Measurements from ENCODE around the gene KATNB1. TPM values are rescaled to one million over a fixed set of nuclear protein-coding genes. Genes with fewer than 3 reads are reported as not detected.

The KATNB1 gene
- total and polyA plus RNA-seq, 8 donors: 11.7 to 20.1 (median 14.6) TPM

GRCh38 chr16:57721356-57722209 lies 14.0 kb upstream of the KATNB1 start:
- Histone ChIP-seq H3K36me3 (no peaks in the 10 kb centered on the region), H3K27me3 (no peaks in the 10 kb centered on the region), H3K27ac (no peak overlapping the region), H3K9me3 (no peaks in the 10 kb centered on the region), H3K4me1 (no peaks in the 10 kb centered on the region), H3K4me3 (no peak overlapping the region)
- no peak for ATAC-seq
- TF ChIP-seq CTCF (IDR thresholded peaks at IDR 0.05): no peak
- peak in 1 of 4 donors; percentile 49 for DNase-seq
- intact Hi-C loops (cut with DNase I): loop anchor here in 1 of 2 donors (10.0 kb wide), 1 partner anchor 147 kb away; no protein-coding TSS in a partner anchor

DNA sequence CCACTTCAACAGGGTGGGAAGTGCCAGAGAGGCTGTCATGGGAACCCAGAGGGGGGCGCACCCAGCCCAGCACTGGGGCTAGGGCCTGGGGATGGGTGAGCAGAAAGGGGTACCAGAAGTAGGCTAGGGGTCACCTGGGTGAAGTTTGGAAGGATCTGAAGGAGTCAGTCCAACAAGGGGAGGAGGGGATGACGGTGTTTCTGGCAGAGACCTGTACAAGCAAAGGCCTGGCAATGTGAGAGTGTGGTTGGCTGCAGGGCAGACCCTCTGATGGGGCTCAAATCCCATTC lies 13.4 kb upstream of the KATNB1 start:
- Histone ChIP-seq H3K36me3 (no peaks in the 10 kb centered on the region), H3K27ac (no peak overlapping the region), H3K9me3 (no peaks in the 10 kb centered on the region), H3K27me3 (no peaks in the 10 kb centered on the region), H3K4me3 (no peak overlapping the region), H3K4me1 (no peaks in the 10 kb centered on the region)
- intact Hi-C loops (cut with DNase I): loop anchor here in 1 of 2 donors (10.0 kb wide), 1 partner anchor 147 kb away; no protein-coding TSS in a partner anchor
- DNase-seq (peak in 1 of 4 donors; percentile 42), ATAC-seq (no peak)
- no peak for TF ChIP-seq CTCF (IDR thresholded peaks at IDR 0.05)

DNA sequence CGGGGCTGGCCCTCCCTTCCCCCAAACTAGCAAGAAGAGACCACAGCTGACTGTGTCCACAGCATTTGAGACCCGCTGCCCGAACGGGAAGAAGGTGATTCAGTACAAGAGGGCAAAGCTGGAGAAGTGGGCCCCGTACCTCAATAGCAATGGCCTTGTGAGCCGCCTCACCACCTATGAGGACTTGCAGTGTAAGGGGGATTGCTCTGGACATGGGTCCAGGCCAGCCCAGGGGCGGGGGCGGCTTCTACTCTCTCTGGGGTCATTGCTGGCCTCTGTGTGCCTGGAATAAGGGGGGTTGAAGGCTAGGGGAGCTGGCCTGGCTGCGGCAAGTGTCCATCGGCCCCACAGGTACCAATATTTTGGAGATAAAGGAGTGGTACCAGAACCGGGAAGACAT lies 12.9 kb upstream of the KATNB1 start:
- no peaks in the 10 kb centered on the region for H3K36me3 ChIP-seq
- H3K9me3 ChIP-seq: no peaks in the 10 kb centered on the region
- H3K27me3 ChIP-seq: no peaks in the 10 kb centered on the region
- H3K4me1 ChIP-seq: no peaks in the 10 kb centered on the region
- ATAC-seq (no peak), DNase-seq (peak in 1 of 4 donors; percentile 27)
- intact Hi-C loops (cut with DNase I): loop anchor here in 1 of 2 donors (10.0 kb wide), 1 partner anchor 148 kb away; no protein-coding TSS in a partner anchor
- TF ChIP-seq CTCF (IDR thresholded peaks at IDR 0.05): no peak
- H3K27ac ChIP-seq: no peak overlapping the region
- no peak overlapping the region for H3K4me3 ChIP-seq

GRCh38 chr16:57723170-57723569 lies 12.4 kb upstream of the KATNB1 start:
- ATAC-seq (no peak), DNase-seq (peak in 1 of 4 donors; percentile 37)
- H3K27me3 ChIP-seq: no peaks in the 10 kb centered on the region
- H3K4me1 ChIP-seq: no peaks in the 10 kb centered on the region
- H3K4me3 ChIP-seq: no peak overlapping the region
- TF ChIP-seq CTCF (IDR thresholded peaks at IDR 0.05): no peak
- no peaks in the 10 kb centered on the region for H3K36me3 ChIP-seq
- no peak overlapping the region for H3K27ac ChIP-seq
- no peaks in the 10 kb centered on the region for H3K9me3 ChIP-seq
- intact Hi-C loops (cut with DNase I): loop anchor here in 1 of 2 donors (10.0 kb wide), 1 partner anchor 148 kb away; no protein-coding TSS in a partner anchor

GRCh38 chr16:57724531-57724930 lies 11.0 kb upstream of the KATNB1 start:
- no peak for TF ChIP-seq CTCF (IDR thresholded peaks at IDR 0.05)
- Histone ChIP-seq H3K4me1 (no peaks in the 10 kb centered on the region), H3K9me3 (no peaks in the 10 kb centered on the region), H3K27ac (no peak overlapping the region), H3K4me3 (no peak overlapping the region), H3K27me3 (no peaks in the 10 kb centered on the region), H3K36me3 (no peaks in the 10 kb centered on the region)
- no peak for ATAC-seq
- intact Hi-C loops (cut with DNase I): loop anchor here in 1 of 2 donors (10.0 kb wide), 1 partner anchor 150 kb away; no protein-coding TSS in a partner anchor
- peak in 1 of 4 donors; percentile 54 for DNase-seq
